DMS153 treated with DMSO at 0.1 percent for 48 hours (cell line): ENCODE measurements around the gene RBM34.
"Not testable (repeated sequence)": the region's sequence is repeated elsewhere in the genome, so short reads cannot be mapped to it uniquely, and the experiment has no call there.

ENCODE experiments used
- DNase-seq: peaks from one replicate; lab custom pipeline; 2025; ENCODE audit not compliant: unreplicated experiment; lab: John Stamatoyannopoulos, UW

RBM34 gene

GRCh38 chr1:235160957-235161684 lies at the start of gene RBM34:
RBM34 (minus strand) TSS chr1:235161250; CDS start chr1:235161226, 24 bp downstream.
- peak; percentile 15 for DNase-seq

GRCh38 chr1:235207209-235207565 lies 46.1 kb upstream of the RBM34 start:
- no peak for DNase-seq

GRCh38 chr1:235206533-235207208 lies 45.6 kb upstream of the RBM34 start:
- no peak for DNase-seq

GRCh38 chr1:235205687-235206086 lies 44.6 kb upstream of the RBM34 start:
- DNase-seq: no peak

- no peak for DNase-seq
Measured at GRCh38 chr1:235203428-235203827, 42.4 kb upstream of the RBM34 start.

- DNase-seq: not testable (repeated sequence)
Measured at GRCh38 chr1:235202447-235202846, 41.4 kb upstream of the RBM34 start.

GRCh38 chr1:235199441-235199840 lies 38.4 kb upstream of the RBM34 start:
- no peak for DNase-seq

- no peak for DNase-seq
Measured at GRCh38 chr1:235190431-235190830, 29.4 kb upstream of the RBM34 start.

- no peak for DNase-seq
Measured at GRCh38 chr1:235187316-235187715, 26.3 kb upstream of the RBM34 start.

GRCh38 chr1:235181561-235182245 lies 20.7 kb upstream of the RBM34 start:
- DNase-seq: no peak

- no peak for DNase-seq
Measured at GRCh38 chr1:235180916-235181460, 19.9 kb upstream of the RBM34 start.

- DNase-seq: no peak
Measured at GRCh38 chr1:235176486-235176885, 15.4 kb upstream of the RBM34 start.

GRCh38 chr1:235169986-235170385 lies 8.9 kb upstream of the RBM34 start:
- DNase-seq: no peak

GRCh38 chr1:235168375-235168774 lies 7.3 kb upstream of the RBM34 start:
- DNase-seq: no peak

GRCh38 chr1:235161685-235162327 lies 756 bp upstream of the RBM34 start:
- DNase-seq: no peak

GRCh38 chr1:235160383-235160956 lies 580 bp downstream of the RBM34 start:
- no peak for DNase-seq

- not testable (repeated sequence) for DNase-seq
Measured at GRCh38 chr1:235159930-235160329, 1.1 kb downstream of the RBM34 start.

GRCh38 chr1:235159284-235159683 lies 1.8 kb downstream of the RBM34 start:
- not testable (repeated sequence) for DNase-seq

- no peak for DNase-seq
Measured at GRCh38 chr1:235158680-235159079, 2.4 kb downstream of the RBM34 start.

- DNase-seq: no peak
Measured at GRCh38 chr1:235157150-235157549, 3.9 kb downstream of the RBM34 start.

- no peak for DNase-seq
Measured at GRCh38 chr1:235156740-235157139, 4.3 kb downstream of the RBM34 start.
